OCI-LY1 (cell line): ENCODE results near the gene CDH4.
"Not testable (repeated sequence)": the region's sequence is repeated elsewhere in the genome, so short reads cannot be mapped to it uniquely, and the experiment has no call there.

ENCODE experiments used
- CTCF ChIP-seq: fragments of 200-600 bp; sonication (generic), shearing (Covaris generic); IDR thresholded peaks from 2 replicates; pipeline ENCODE4 v1.5.1; 2017; ENCODE audit warnings: mild to moderate bottlenecking, antibody characterized with exemption, low read length, moderate library complexity, mixed read lengths
- EZH2 ChIP-seq: fragments of 200-600 bp; sonication (generic), shearing (Covaris generic); IDR thresholded peaks from 2 replicates; pipeline ENCODE4 v1.8.0; 2017; ENCODE audit warnings: borderline replicate concordance, mixed run types, mild to moderate bottlenecking, antibody characterized with exemption, low read length, moderate library complexity, mixed read lengths

GRCh38 chr20:61981691-61982090 lies 729.6 kb downstream of the CDH4 start:
- not testable (repeated sequence) for TF ChIP-seq CTCF, EZH2
